ENCODE data around the gene DPP6.

- TF ChIP-seq CTBP1 (IDR thresholded peaks at IDR 0.05; ENCODE audit: borderline replicate concordance) (no peak), FOXK2 (IDR thresholded peaks at IDR 0.05) (no peak)
Measured at GRCh38 chr7:154440058-154440457, 387.9 kb downstream of the DPP6 start.

Measured in HEK293T (cell line).